ENCODE measurements around the gene MT1X. TPM values are rescaled to one million over a fixed set of nuclear protein-coding genes. Genes with fewer than 3 reads are reported as not detected.

MT1X gene
- total and polyA plus RNA-seq, 2 of the 13 experiments (the other 11 are each of a cell fraction or from before 2014, with no cell fraction given): 19.7 to 288 TPM

- no TSS peak for BruUV-seq (replicated peaks)
- 0% methylated on average over 2 of the region's 3 CpGs for WGBS (ENCODE audit: low lambda C conversion rate)
- no peak overlapping the region for H3K4me3 ChIP-seq (replicated peaks in 1 of 3; ENCODE audit: insufficient read depth in 1 of 3, low read depth in 2 of 3, low read length in 3 of 3)
- H3K27ac ChIP-seq (ENCODE audit: extremely low read length, insufficient read depth, low read length): no peak overlapping the region
- H3K4me2 ChIP-seq (ENCODE audit: low read depth, low read length): peak overlapping the region; percentile 57; the same call in 1 of the 2 replicates
- no peak for DNase-seq (ENCODE audit: low spot score)
- in situ Hi-C loops (cut with HindIII; ENCODE audit: extremely low pct_ligation_motif_present, low pct_unique_long_range_greater_than_20kb): no loop called here
- CTCF ChIA-PET (ENCODE audit: low intra/inter-chr PET ratio, low total read pairs): no interaction called here
- H3K9me3 ChIP-seq (ENCODE audit: low read length): no peaks in the 10 kb centered on the region
- H3K9ac ChIP-seq (ENCODE audit: insufficient read depth, low read depth, low read length): no peak overlapping the region
- no peak for FAIRE-seq
- no peak overlapping the region for H2AFZ ChIP-seq (ENCODE audit: low read length)
- POLR2A ChIA-PET: no interaction called here
- H3K4me1 ChIP-seq (ENCODE audit: insufficient read depth, low read length): peaks cover 24% of the 10 kb centered on the region
- no peaks in the 10 kb centered on the region for H3K36me3 ChIP-seq (replicated peaks in 1 of 2; ENCODE audit: control insufficient read depth in 1 of 2, insufficient read depth in 2 of 2, low read length in 2 of 2)
- H3K79me2 ChIP-seq (ENCODE audit: insufficient read depth, low read length): no peaks in the 10 kb centered on the region
- peaks cover 5 to 10% of the 10 kb centered on the region in 2 experiments; a peak in 1 of 5 replicates for H3K27me3 ChIP-seq (ENCODE audit: control insufficient read depth in 1 of 2, insufficient read depth in 2 of 2, low read length in 2 of 2)
- no peaks in the 10 kb centered on the region for H4K20me1 ChIP-seq (ENCODE audit: insufficient read depth, low read length)
- intact Hi-C loops (cut with micrococcal nuclease; ENCODE audit: unreplicated experiment): no loop called here
- TF ChIP-seq IRF9 (CRISPR knock-in tag; IDR thresholded peaks at IDR 0.05; ENCODE audit: borderline replicate concordance) (0 out of 2 replicates have a peak, but pooled peaks have one; percentile 24), ZNF883 (CRISPR knock-in tag; IDR thresholded peaks at IDR 0.05; ENCODE audit: not compliant biosample characterization) (peak; percentile 43), TRIM24 (CRISPR knock-in tag; IDR thresholded peaks at IDR 0.05) (no peak), SMAD9 (CRISPR knock-in tag; IDR thresholded peaks at IDR 0.05) (no peak)
- ATAC-seq: peak; percentile 45
These were observed 28.0 kb downstream of the MT1X start for GRCh38 chr16:56710181-56710737.

- no peak overlapping the region for H3K4me3 ChIP-seq (replicated peaks in 1 of 3; ENCODE audit: insufficient read depth in 1 of 3, low read depth in 2 of 3, low read length in 3 of 3)
- in situ Hi-C loops (cut with HindIII; ENCODE audit: extremely low pct_ligation_motif_present, low pct_unique_long_range_greater_than_20kb): no loop called here
These were observed 29.6 kb downstream of the MT1X start for GRCh38 chr16:56711862-56712261.

More at GRCh38 chr16:56711862-56712261, 29.6 kb downstream of the MT1X start:
- H4K20me1 ChIP-seq (ENCODE audit: insufficient read depth, low read length): no peaks in the 10 kb centered on the region
- WGBS (ENCODE audit: low lambda C conversion rate): 34% methylated on average over 2 of the region's 2 CpGs
- H3K27me3 ChIP-seq (ENCODE audit: control insufficient read depth in 1 of 2, insufficient read depth in 2 of 2, low read length in 2 of 2): peaks cover 2 to 9% of the 10 kb centered on the region in 2 experiments; a peak in 1 of 5 replicates
- H3K9ac ChIP-seq (ENCODE audit: insufficient read depth, low read depth, low read length): no peak overlapping the region
- BruUV-seq (replicated peaks): no TSS peak
- no peak for ATAC-seq
- FAIRE-seq: no peak
- no peak for DNase-seq (ENCODE audit: low spot score)
- POLR2A ChIA-PET: no interaction called here
- no peaks in the 10 kb centered on the region for H3K79me2 ChIP-seq (ENCODE audit: insufficient read depth, low read length)
- H3K27ac ChIP-seq (ENCODE audit: extremely low read length, insufficient read depth, low read length): no peak overlapping the region
- H3K4me1 ChIP-seq (ENCODE audit: insufficient read depth, low read length): peaks cover 24% of the 10 kb centered on the region
- no peaks in the 10 kb centered on the region for H3K36me3 ChIP-seq (replicated peaks in 1 of 2; ENCODE audit: control insufficient read depth in 1 of 2, insufficient read depth in 2 of 2, low read length in 2 of 2)
- no peak for TF ChIP-seq ZBTB37 (CRISPR knock-in tag; IDR thresholded peaks at IDR 0.05)
- TF ChIP-seq ZNF7 (CRISPR knock-in tag; IDR thresholded peaks at IDR 0.05): peak; percentile 72
- no peak for TF ChIP-seq ZNF12 (CRISPR knock-in tag; IDR thresholded peaks at IDR 0.05)
- TF ChIP-seq IRX3 (CRISPR knock-in tag; IDR thresholded peaks at IDR 0.05; ENCODE audit: borderline replicate concordance, low read depth): no peak
- no peak for TF ChIP-seq ATF6 (CRISPR knock-in tag; conservative IDR thresholded peaks at IDR 0.05)
- TF ChIP-seq KLF16 (CRISPR knock-in tag; IDR thresholded peaks at IDR 0.05): no peak
- no peak for TF ChIP-seq ZNF678 (CRISPR knock-in tag; IDR thresholded peaks at IDR 0.05)
- H2AFZ ChIP-seq (ENCODE audit: low read length): no peak overlapping the region
- intact Hi-C loops (cut with micrococcal nuclease; ENCODE audit: unreplicated experiment): no loop called here
- CTCF ChIA-PET (ENCODE audit: low intra/inter-chr PET ratio, low total read pairs): no interaction called here
- H3K4me2 ChIP-seq (ENCODE audit: low read depth, low read length): no peak overlapping the region
- no peaks in the 10 kb centered on the region for H3K9me3 ChIP-seq (ENCODE audit: low read length)

Data from HepG2 (cell line).